Stimulated activated CD8-positive, alpha-beta memory T cell treated with anti-CD3 and anti-CD28 coated beads, Interleukin-7, amount 100 ng/mL, for 48 hours (primary cell): ENCODE measurements around the gene COL5A1.

Experiments
- DNase-seq, 2 donors: peaks; one replicate each; pipeline ENCODE4 v3.0.0-alpha.2; 2020; ENCODE audit warnings: low read depth in 1 of 2; ENCODE audit errors: extremely low read depth in 1 of 2

COL5A1 gene

GRCh38 chr9:134757216-134757975, 115.8 kb downstream of the COL5A1 start:
- DNase-seq = no peak

GRCh38 chr9:134758949-134759607, 117.5 kb downstream of the COL5A1 start:
- no peak for DNase-seq

GRCh38 chr9:134759913-134760312, 118.3 kb downstream of the COL5A1 start:
- no peak for DNase-seq

- DNase-seq = no peak
These were observed 119.3 kb downstream of the COL5A1 start for GRCh38 chr9:134760750-134761420.

GRCh38 chr9:134764473-134765269, 123.1 kb downstream of the COL5A1 start:
- no peak for DNase-seq

GRCh38 chr9:134765785-134766184, 124.2 kb downstream of the COL5A1 start:
- DNase-seq = no peak

GRCh38 chr9:134766587-134766986, 125.0 kb downstream of the COL5A1 start:
- DNase-seq = no peak

- DNase-seq = no peak
These were observed 126.7 kb downstream of the COL5A1 start for GRCh38 chr9:134768332-134768708.

GRCh38 chr9:134768709-134769351, 127.2 kb downstream of the COL5A1 start:
- DNase-seq = no peak

GRCh38 chr9:134770972-134771971, 129.7 kb downstream of the COL5A1 start:
- no peak for DNase-seq

- DNase-seq = no peak
These were observed 130.7 kb downstream of the COL5A1 start for GRCh38 chr9:134772331-134772730.

- DNase-seq = no peak
These were observed 132.2 kb downstream of the COL5A1 start for GRCh38 chr9:134773842-134774241.

GRCh38 chr9:134774410-134774809, 132.8 kb downstream of the COL5A1 start:
- no peak for DNase-seq

- no peak for DNase-seq
These were observed 133.7 kb downstream of the COL5A1 start for GRCh38 chr9:134775081-134775951.

- no peak for DNase-seq
These were observed 134.6 kb downstream of the COL5A1 start for GRCh38 chr9:134776080-134776796.

- DNase-seq = no peak
These were observed 135.6 kb downstream of the COL5A1 start for GRCh38 chr9:134777153-134777552.

GRCh38 chr9:134778156-134778555, 136.6 kb downstream of the COL5A1 start:
- DNase-seq = no peak
